PC-3 (cell line): ENCODE measurements around the gene POLR3G.

Experiments used
- EZH2 ChIP-seq: fragments of 300-600 bp; sonication (generic); IDR thresholded peaks from one replicate; pipeline ENCODE4 v1.6.1; 2017; ENCODE audit warnings: antibody characterized with exemption, mild to moderate bottlenecking, low read length; ENCODE audit not compliant: unreplicated experiment
- TF ChIP-seq, protein P1 (sequence below): fragments of 300-600 bp; sonication (generic); conservative IDR thresholded peaks from 2 replicates; pipeline ENCODE4 v1.5.1; 2017; ENCODE audit warnings: antibody characterized with exemption, low read depth, mild to moderate bottlenecking, low read length

GRCh38 chr5:90554358-90555006 is 79.8 kb downstream of the POLR3G start:
- TF ChIP-seq EZH2: no peak
- TF ChIP-seq, protein P1, sequence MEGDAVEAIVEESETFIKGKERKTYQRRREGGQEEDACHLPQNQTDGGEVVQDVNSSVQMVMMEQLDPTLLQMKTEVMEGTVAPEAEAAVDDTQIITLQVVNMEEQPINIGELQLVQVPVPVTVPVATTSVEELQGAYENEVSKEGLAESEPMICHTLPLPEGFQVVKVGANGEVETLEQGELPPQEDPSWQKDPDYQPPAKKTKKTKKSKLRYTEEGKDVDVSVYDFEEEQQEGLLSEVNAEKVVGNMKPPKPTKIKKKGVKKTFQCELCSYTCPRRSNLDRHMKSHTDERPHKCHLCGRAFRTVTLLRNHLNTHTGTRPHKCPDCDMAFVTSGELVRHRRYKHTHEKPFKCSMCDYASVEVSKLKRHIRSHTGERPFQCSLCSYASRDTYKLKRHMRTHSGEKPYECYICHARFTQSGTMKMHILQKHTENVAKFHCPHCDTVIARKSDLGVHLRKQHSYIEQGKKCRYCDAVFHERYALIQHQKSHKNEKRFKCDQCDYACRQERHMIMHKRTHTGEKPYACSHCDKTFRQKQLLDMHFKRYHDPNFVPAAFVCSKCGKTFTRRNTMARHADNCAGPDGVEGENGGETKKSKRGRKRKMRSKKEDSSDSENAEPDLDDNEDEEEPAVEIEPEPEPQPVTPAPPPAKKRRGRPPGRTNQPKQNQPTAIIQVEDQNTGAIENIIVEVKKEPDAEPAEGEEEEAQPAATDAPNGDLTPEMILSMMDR: no peak
